Esophagus muscularis mucosa (tissue), 4 donors: ENCODE results near the gene DCHS1. TPM values are rescaled to one million over a fixed set of nuclear protein-coding genes. Genes with fewer than 3 reads are reported as not detected.

Source experiments
- DNase-seq: peaks from one replicate; pipeline ENCODE4 v3.0.0-alpha.2; 2017; ENCODE audit errors: extremely low spot score
- H3K27ac ChIP-seq, 4 donors: fragments of 200-600 bp; sonication (generic); replicated peaks in 1 of 4; 1 replicate in 3 of 4; 2 replicates in 1 of 4; pipeline ENCODE4 v1.5.1; 2016 to 2019; ENCODE audit warnings: mild to moderate bottlenecking in 1 of 4
- H3K27me3 ChIP-seq, 4 donors: fragments of 200-600 bp; sonication (generic); one replicate each; pipeline versions ENCODE4 v1.5.1 to v1.6.0; 2016 to 2019
- H3K36me3 ChIP-seq, 4 donors: fragments of 200-600 bp; sonication (generic); one replicate each; pipeline ENCODE4 v1.5.1; 2016 to 2019
- H3K4me1 ChIP-seq, 4 donors: fragments of 200-600 bp; sonication (generic); one replicate each; pipeline ENCODE4 v1.5.1; 2016 to 2019
- H3K4me3 ChIP-seq, 4 donors: fragments of 200-600 bp; sonication (generic); 1 replicate in 2 of 4; 2 replicates in 2 of 4; pipeline ENCODE4 v1.5.1; 2016 to 2019; ENCODE audit warnings: mild to moderate bottlenecking in 4 of 4, moderate library complexity in 1 of 4
- H3K9me3 ChIP-seq, 4 donors: fragments of 200-600 bp; sonication (generic); 1 replicate in 3 of 4; 2 replicates in 1 of 4; pipeline ENCODE4 v1.5.1; 2016 to 2019
- CTCF ChIP-seq, 3 experiments: fragments of 200-600 bp in 2 of 3; fragments of 450-650 bp in 1 of 3; sonication (generic) in 2 of 3; IDR thresholded peaks; one replicate each; pipeline ENCODE4 v1.5.1; 2017 to 2019; ENCODE audit warnings: antibody characterized with exemption in 3 of 3, mild to moderate bottlenecking in 2 of 3, moderate library complexity in 1 of 3
- EP300 ChIP-seq: sonication (generic); formaldehyde crosslinking; IDR thresholded peaks from one replicate; pipeline ENCODE4 v1.6.1; 2017; ENCODE audit warnings: antibody characterized with exemption
- POLR2A ChIP-seq: fragments of 450-650 bp; IDR thresholded peaks from one replicate; pipeline ENCODE4 v1.6.1; 2017; ENCODE audit warnings: antibody characterized with exemption, moderate library complexity, mild to moderate bottlenecking, low read depth
- POLR2AphosphoS5 ChIP-seq, 2 donors: sonication (generic); formaldehyde crosslinking; IDR thresholded peaks; one replicate each; pipeline ENCODE4 v1.6.1; 2017; ENCODE audit warnings: antibody characterized with exemption in 2 of 2
- WGBS: methylation state at CpG from one replicate; pipeline ENCODE4 v1.1.5; 2018; 5-methylcytosine and 5-hydroxymethylcytosine counted together
- intact Hi-C: fragments of 100-400 bp; cut with DNase I; formaldehyde crosslinking; loops from one replicate; pipeline ENCODE4 v1.15.1; 2023
- total RNA-seq, 4 donors: library from RNA; depleted of rRNA; stranded (reverse); fragments of >200 nt; gene quantifications; one replicate each; pipeline versions ENCODE4 v1.1.0 to v1.2.1, GENCODE V29; 2016

Gene DCHS1
- total RNA-seq, 4 donors from 2014 or later: 27.0 to 60.9 (median 34.0) TPM

GRCh38 chr11:6609502-6610015 lies 46.0 kb downstream of the DCHS1 start:
- Histone ChIP-seq H3K27me3 (no peaks in the 10 kb centered on the region), H3K4me3 (no peak overlapping the region), H3K27ac (peak overlapping the region; percentile 97 to 98 (median 98)), H3K4me1 (peaks cover 62 to 88% (median 82%) of the 10 kb centered on the region in 4 donors), H3K9me3 (no peaks in the 10 kb centered on the region), H3K36me3 (peaks cover 30 to 47% (median 42%) of the 10 kb centered on the region in 4 donors)
- intact Hi-C loops: loop anchor here (10.0 kb wide), 2 partner anchors 135 to 215 kb away; partner anchors contain the start of genes SMPD1 and TRIM3
- no peak for DNase-seq
- WGBS: 68% methylated on average over 4 of the region's 8 CpGs
- TF ChIP-seq EP300 (no peak), POLR2A (no peak), POLR2AphosphoS5 (IDR thresholded peaks at IDR 0.05) (no peak)

- H3K27ac ChIP-seq: peak overlapping the region; percentile 97 to 98 (median 98)
- intact Hi-C loops: loop anchor here (10.0 kb wide), 2 partner anchors 134 to 214 kb away; partner anchors contain the start of genes SMPD1 and TRIM3
- DNase-seq: peak; percentile 62
- TF ChIP-seq POLR2AphosphoS5 (IDR thresholded peaks at IDR 0.05) (peak in 1 of 2 donors; percentile 46), EP300 (no peak)
- H3K4me1 ChIP-seq: peaks cover 62 to 88% (median 82%) of the 10 kb centered on the region in 4 donors
- H3K9me3 ChIP-seq: no peaks in the 10 kb centered on the region
- H3K36me3 ChIP-seq: peaks cover 30 to 40% (median 37%) of the 10 kb centered on the region in 4 donors
- H3K27me3 ChIP-seq: no peaks in the 10 kb centered on the region
- WGBS: 73% methylated on average over 14 of the region's 14 CpGs
- no peak overlapping the region for H3K4me3 ChIP-seq
These were observed 46.7 kb downstream of the DCHS1 start for GRCh38 chr11:6608726-6609501.

- 82% methylated on average over 9 of the region's 9 CpGs for WGBS
- intact Hi-C loops: loop anchor here (10.0 kb wide), 2 partner anchors 133 to 213 kb away; partner anchors contain the start of genes SMPD1 and TRIM3
- Histone ChIP-seq H3K27me3 (no peaks in the 10 kb centered on the region), H3K4me1 (peaks cover 59 to 79% (median 74%) of the 10 kb centered on the region in 4 donors), H3K27ac (peak overlapping the region; percentile 97 to 98 (median 98)), H3K9me3 (no peaks in the 10 kb centered on the region), H3K4me3 (peak overlapping the region in 2 of 4 donors; percentile 80 to 92), H3K36me3 (peaks cover 30 to 40% (median 36%) of the 10 kb centered on the region in 4 donors)
- TF ChIP-seq POLR2A (no peak), POLR2AphosphoS5 (IDR thresholded peaks at IDR 0.05) (no peak), EP300 (no peak), CTCF (IDR thresholded peaks at IDR 0.05) (no peak)
- no peak for DNase-seq
These were observed 47.6 kb downstream of the DCHS1 start for GRCh38 chr11:6608011-6608410.

- Histone ChIP-seq H3K9me3 (no peaks in the 10 kb centered on the region), H3K27ac (peak overlapping the region; percentile 97 to 98 (median 98)), H3K4me3 (peak overlapping the region; percentile 80 to 99 (median 86)), H3K4me1 (peaks cover 61 to 79% (median 76%) of the 10 kb centered on the region in 4 donors), H3K36me3 (peaks cover 30 to 40% (median 36%) of the 10 kb centered on the region in 4 donors), H3K27me3 (no peaks in the 10 kb centered on the region)
- no peak for TF ChIP-seq POLR2A
- TF ChIP-seq CTCF (IDR thresholded peaks at IDR 0.05): no peak
- DNase-seq: peak; percentile 12
- intact Hi-C loops: loop anchor here (10.0 kb wide), 2 partner anchors 132 to 212 kb away; partner anchors contain the start of genes SMPD1 and TRIM3
These were observed 48.3 kb downstream of the DCHS1 start for GRCh38 chr11:6607190-6607795.

GRCh38 chr11:6606471-6607189 lies 49.0 kb downstream of the DCHS1 start:
- peaks cover 68 to 84% (median 82%) of the 10 kb centered on the region in 4 donors for H3K4me1 ChIP-seq
- peak overlapping the region; percentile 80 to 99 (median 86) for H3K4me3 ChIP-seq
- TF ChIP-seq CTCF (IDR thresholded peaks at IDR 0.05) (no peak), POLR2A (peak; percentile 46), POLR2AphosphoS5 (IDR thresholded peaks at IDR 0.05) (peak in 1 of 2 donors; percentile 99)
- 14% methylated on average over 10 of the region's 11 CpGs for WGBS
- H3K36me3 ChIP-seq: peaks cover 30 to 42% (median 37%) of the 10 kb centered on the region in 4 donors
- intact Hi-C loops: loop anchor here (10.0 kb wide), 2 partner anchors 132 to 212 kb away; partner anchors contain the start of genes SMPD1 and TRIM3
- peak overlapping the region; percentile 97 to 98 (median 98) for H3K27ac ChIP-seq
- no peaks in the 10 kb centered on the region for H3K9me3 ChIP-seq
- DNase-seq: peak; percentile 98
- no peaks in the 10 kb centered on the region for H3K27me3 ChIP-seq
